Measurements from ENCODE around the gene LCN1.

Gene LCN1

GRCh38 chr9:135508211-135508820 is 12.9 kb upstream of the LCN1 start:
- peaks cover 20% of the 10 kb centered on the region; the same call in 1 of the 2 replicates for H3K36me3 ChIP-seq (ENCODE audit: insufficient read depth, low read length)
- H3F3A ChIP-seq (ENCODE audit: low read depth): no peaks in the 10 kb centered on the region
- H3K4me3 ChIP-seq (ENCODE audit: low read length, poor library complexity, severe bottlenecking): no peak overlapping the region
- no peaks in the 10 kb centered on the region for H3K27me3 ChIP-seq (ENCODE audit: insufficient read depth, low read length, poor library complexity, severe bottlenecking)
- H3K4me1 ChIP-seq (ENCODE audit: insufficient read depth, low read length, poor library complexity, severe bottlenecking): no peaks in the 10 kb centered on the region
- no peak overlapping the region for H2AFZ ChIP-seq (ENCODE audit: low read length)
- no peaks in the 10 kb centered on the region for H3K79me2 ChIP-seq (ENCODE audit: insufficient read depth, low read length)
- H4K20me1 ChIP-seq (ENCODE audit: insufficient read depth, low read length, poor library complexity, severe bottlenecking): peaks cover 8% of the 10 kb centered on the region
- H3K9ac ChIP-seq (ENCODE audit: low read depth, low read length, poor library complexity, severe bottlenecking): no peak overlapping the region
- no peaks in the 10 kb centered on the region for H3K9me3 ChIP-seq (ENCODE audit: insufficient read depth, low read depth, low read length)
- H3K4me2 ChIP-seq (ENCODE audit: low read depth, low read length, poor library complexity, severe bottlenecking): no peak overlapping the region
- no peak for TF ChIP-seq EZH2phosphoT487 (IDR thresholded peaks at IDR 0.05; ENCODE audit: borderline replicate concordance)
- no peak for TF ChIP-seq CTCF (conservative IDR thresholded peaks at IDR 0.05; ENCODE audit: low read length)
- no peaks in the 10 kb centered on the region for H3K9me2 ChIP-seq (replicated peaks; ENCODE audit: low read depth, low read length)

GRCh38 chr9:135509458-135509857 is 11.8 kb upstream of the LCN1 start:
- Histone ChIP-seq H3F3A (ENCODE audit: low read depth) (no peaks in the 10 kb centered on the region), H3K4me2 (ENCODE audit: low read depth, low read length, poor library complexity, severe bottlenecking) (no peak overlapping the region), H3K79me2 (ENCODE audit: insufficient read depth, low read length) (no peaks in the 10 kb centered on the region), H3K9me2 (replicated peaks; ENCODE audit: low read depth, low read length) (no peaks in the 10 kb centered on the region), H2AFZ (ENCODE audit: low read length) (no peak overlapping the region), H3K4me1 (ENCODE audit: insufficient read depth, low read length, poor library complexity, severe bottlenecking) (no peaks in the 10 kb centered on the region), H4K20me1 (ENCODE audit: insufficient read depth, low read length, poor library complexity, severe bottlenecking) (peaks cover 6% of the 10 kb centered on the region), H3K27me3 (ENCODE audit: insufficient read depth, low read length, poor library complexity, severe bottlenecking) (no peaks in the 10 kb centered on the region), H3K36me3 (ENCODE audit: insufficient read depth, low read length) (peaks cover 9% of the 10 kb centered on the region; the same call in 1 of the 2 replicates), H3K4me3 (ENCODE audit: low read length, poor library complexity, severe bottlenecking) (no peak overlapping the region), H3K9ac (ENCODE audit: low read depth, low read length, poor library complexity, severe bottlenecking) (no peak overlapping the region), H3K9me3 (ENCODE audit: insufficient read depth, low read depth, low read length) (no peaks in the 10 kb centered on the region)
- no peak for TF ChIP-seq CTCF (conservative IDR thresholded peaks at IDR 0.05; ENCODE audit: low read length)
- no peak for TF ChIP-seq EZH2phosphoT487 (IDR thresholded peaks at IDR 0.05; ENCODE audit: borderline replicate concordance)

- TF ChIP-seq CTCF (conservative IDR thresholded peaks at IDR 0.05; ENCODE audit: low read length) (no peak), EZH2phosphoT487 (IDR thresholded peaks at IDR 0.05; ENCODE audit: borderline replicate concordance) (no peak)
- Histone ChIP-seq H3K4me2 (ENCODE audit: low read depth, low read length, poor library complexity, severe bottlenecking) (no peak overlapping the region), H2AFZ (ENCODE audit: low read length) (no peak overlapping the region), H3K36me3 (ENCODE audit: insufficient read depth, low read length) (no peaks in the 10 kb centered on the region), H3K4me3 (ENCODE audit: low read length, poor library complexity, severe bottlenecking) (no peak overlapping the region), H4K20me1 (ENCODE audit: insufficient read depth, low read length, poor library complexity, severe bottlenecking) (no peaks in the 10 kb centered on the region), H3K4me1 (ENCODE audit: insufficient read depth, low read length, poor library complexity, severe bottlenecking) (no peaks in the 10 kb centered on the region), H3F3A (ENCODE audit: low read depth) (no peaks in the 10 kb centered on the region), H3K9me3 (ENCODE audit: insufficient read depth, low read depth, low read length) (no peaks in the 10 kb centered on the region), H3K9me2 (replicated peaks; ENCODE audit: low read depth, low read length) (no peaks in the 10 kb centered on the region), H3K27me3 (ENCODE audit: insufficient read depth, low read length, poor library complexity, severe bottlenecking) (no peaks in the 10 kb centered on the region), H3K79me2 (ENCODE audit: insufficient read depth, low read length) (no peaks in the 10 kb centered on the region), H3K9ac (ENCODE audit: low read depth, low read length, poor library complexity, severe bottlenecking) (no peak overlapping the region)
These were observed 9.0 kb upstream of the LCN1 start for GRCh38 chr9:135512241-135512603.
